Inferior parietal cortex (tissue), 1 donor: ENCODE data around the gene NAPA.
"Not testable (repeated sequence)": the region's sequence is repeated elsewhere in the genome, so short reads cannot be mapped to it uniquely, and the experiment has no call there.

Experiments
- DNase-seq: peaks from one replicate; pipeline ENCODE4 v3.0.0-alpha.2; 2016; ENCODE audit errors: extremely low spot score

The NAPA gene

GRCh38 chr19:47486220-47486619 is 28.6 kb downstream of the NAPA start:
- DNase-seq = not testable (repeated sequence)

GRCh38 chr19:47485210-47485609 is 29.7 kb downstream of the NAPA start:
- DNase-seq = no peak

DNA sequence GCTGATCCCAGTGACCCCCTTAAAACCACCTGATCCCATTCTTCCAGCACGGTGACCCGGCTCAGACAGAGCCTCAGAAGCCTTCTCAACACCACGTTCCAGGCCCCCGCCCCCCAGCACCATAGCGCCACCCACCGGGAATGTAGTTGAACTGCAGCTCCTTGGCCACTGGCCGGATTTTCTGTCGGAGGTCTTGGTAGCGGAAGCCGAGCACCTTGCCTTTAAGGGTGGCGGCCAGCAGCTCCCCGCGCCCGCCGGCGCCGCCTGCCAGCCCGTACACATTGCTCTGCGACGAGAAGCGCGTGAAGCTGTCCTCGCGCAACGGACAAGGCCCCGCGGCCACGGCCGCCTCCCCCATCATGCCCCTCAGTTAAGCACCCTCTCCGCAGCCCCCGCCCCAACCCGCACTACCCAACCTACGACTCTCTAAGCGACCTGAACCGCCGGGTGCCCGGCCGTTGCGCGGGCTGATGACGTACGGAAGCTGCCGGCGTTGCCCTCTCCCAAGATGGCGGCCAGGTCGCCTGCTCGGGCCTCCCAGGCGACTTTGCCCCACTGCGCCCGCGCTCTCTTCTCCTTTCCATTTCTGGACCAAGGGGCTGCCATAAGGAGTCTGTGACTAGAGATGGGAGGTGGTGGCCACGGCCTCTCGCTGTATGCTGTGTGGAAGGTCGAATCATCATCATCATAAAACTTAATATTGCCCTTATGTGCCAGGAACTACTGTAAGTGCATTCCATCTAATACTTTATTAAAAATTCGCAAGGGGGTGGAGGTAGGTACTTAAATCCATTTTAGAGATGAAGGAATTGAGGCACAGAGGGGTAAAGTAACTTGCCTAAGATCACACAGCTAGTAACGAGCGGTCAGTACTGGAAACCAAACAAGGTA is 30.8 kb downstream of the NAPA start, which contains the start of gene KPTN:
Gene KPTN (minus strand): TSS at position 420 of the 891 bp plus-strand sequence. CDS start 59 bp downstream, at position 361.
- peak; percentile 84 for DNase-seq

DNA sequence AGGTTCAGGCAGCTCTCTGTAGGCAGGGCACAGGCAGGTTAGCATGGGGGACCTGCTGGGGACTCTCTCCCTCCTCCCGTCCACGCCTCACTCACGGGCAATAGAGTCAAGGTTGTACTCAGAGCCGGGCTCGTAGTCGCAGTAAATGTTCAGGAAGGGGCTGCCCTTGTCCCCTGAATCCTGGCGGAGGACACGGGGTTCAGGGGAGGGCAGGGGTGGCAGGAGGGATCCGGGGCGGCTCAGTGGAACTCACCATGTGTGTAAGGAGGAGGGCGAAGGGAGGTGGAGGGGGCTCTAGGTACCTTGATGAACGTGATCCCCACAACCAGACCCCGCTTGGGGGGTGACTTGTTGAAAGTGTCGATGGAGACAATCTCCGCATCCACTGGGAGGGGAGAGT is 31.7 kb downstream of the NAPA start:
- DNase-seq = no peak

- no peak for DNase-seq
These were observed 33.3 kb downstream of the NAPA start for GRCh38 chr19:47481460-47482052.

DNA sequence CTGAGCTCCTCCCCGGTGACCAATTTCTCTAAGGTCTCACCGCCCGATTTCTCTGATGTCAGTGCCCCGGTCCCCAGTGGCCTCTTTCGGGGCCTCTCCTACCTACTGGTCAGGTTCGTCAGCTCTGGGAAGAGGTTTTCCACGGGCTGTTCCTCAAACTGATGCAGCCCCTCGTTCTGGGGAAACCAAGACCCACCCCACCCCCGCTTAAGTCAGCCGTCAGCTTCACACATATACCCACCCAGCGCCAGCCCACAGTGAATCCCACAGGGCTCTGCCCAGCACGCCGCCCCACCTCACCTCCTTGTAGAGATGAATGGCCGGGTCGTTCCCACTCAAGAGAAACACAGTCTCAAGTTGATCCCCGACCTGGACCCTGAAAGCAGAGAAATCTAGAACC is 34.2 kb downstream of the NAPA start:
- no peak for DNase-seq

- DNase-seq = no peak
These were observed 35.0 kb downstream of the NAPA start for GRCh38 chr19:47479701-47480503.

- no peak for DNase-seq
These were observed 38.4 kb downstream of the NAPA start for GRCh38 chr19:47476438-47476972.

DNA sequence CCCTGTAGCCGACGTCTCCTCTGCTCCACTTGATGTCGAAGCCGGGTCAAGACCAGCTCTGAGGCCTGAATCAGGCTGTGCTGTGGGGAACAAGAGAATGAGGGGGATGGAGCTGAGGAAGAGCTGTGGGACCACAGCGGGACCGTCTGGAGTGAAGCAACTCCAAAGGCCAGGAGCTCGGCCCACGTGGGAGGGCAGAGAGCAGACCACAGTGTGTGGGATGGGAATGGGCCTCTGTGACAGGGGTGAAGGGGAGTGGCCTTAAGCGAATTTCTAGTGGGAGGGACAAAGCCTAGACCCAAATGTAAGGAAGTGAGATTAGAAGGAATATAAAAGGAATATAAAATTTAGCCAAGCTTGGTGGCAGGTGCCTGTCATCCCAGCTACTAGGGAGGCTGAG is 39.4 kb downstream of the NAPA start:
- no peak for DNase-seq

DNA sequence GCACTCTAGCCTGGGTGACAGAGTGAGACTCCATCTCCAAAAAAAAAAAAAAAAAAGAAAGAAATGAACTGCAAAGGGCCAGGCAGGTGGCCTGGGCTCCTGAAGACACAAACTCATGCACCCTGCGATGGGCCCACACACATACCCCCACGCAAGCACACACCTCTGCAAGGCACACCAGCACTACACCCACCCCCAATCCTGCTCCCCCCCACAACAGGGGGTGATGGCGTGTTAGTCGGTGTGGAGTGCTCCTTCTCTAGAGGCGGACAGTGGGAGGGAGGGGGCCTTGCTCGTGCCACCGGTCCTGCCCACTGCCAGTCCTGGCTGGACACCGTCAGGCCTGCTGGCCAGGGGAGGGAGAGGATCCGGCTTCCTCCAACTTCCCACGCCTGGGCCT is 41.5 kb downstream of the NAPA start:
- no peak for DNase-seq

DNA sequence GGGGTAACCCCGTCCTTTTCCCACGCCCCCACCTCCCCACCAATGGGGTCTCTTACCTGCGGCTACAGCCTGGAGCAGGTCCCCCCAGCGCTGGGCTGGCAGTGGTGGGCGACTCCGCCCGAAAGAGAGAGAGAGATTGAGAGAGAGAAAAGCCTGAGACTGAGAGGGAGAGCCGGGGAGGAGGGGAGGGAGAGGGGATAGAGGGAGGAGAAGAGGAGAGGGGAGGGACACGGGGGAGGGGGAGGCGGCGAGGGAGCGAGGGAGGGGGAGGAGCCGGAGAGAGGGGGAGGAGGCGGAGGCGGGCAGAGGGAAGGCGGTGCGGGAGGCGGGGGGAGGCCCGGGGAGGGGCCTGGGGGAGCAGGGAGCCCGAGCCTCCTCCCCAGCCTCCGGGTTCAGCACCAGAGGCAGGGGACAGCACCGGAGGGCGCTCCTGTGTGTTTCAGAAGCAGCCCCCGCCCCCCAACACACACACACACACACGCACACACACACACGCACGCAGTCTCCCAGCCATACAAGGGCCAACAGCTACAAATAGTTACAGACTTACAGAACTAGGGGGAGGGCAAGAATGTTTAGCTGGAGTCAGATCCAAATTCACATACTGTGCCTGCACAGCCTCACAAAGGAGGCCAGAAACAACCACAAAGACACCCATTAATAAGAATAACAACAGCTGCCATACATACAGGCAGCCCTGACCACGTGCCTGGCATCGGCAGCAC is 43.0 kb downstream of the NAPA start, which contains the start of gene SLC8A2:
Gene SLC8A2 (minus strand): TSS at position 161 of the 725 bp plus-strand sequence. CDS start 5,490 bp downstream, outside the sequence.
- no peak for DNase-seq

DNA sequence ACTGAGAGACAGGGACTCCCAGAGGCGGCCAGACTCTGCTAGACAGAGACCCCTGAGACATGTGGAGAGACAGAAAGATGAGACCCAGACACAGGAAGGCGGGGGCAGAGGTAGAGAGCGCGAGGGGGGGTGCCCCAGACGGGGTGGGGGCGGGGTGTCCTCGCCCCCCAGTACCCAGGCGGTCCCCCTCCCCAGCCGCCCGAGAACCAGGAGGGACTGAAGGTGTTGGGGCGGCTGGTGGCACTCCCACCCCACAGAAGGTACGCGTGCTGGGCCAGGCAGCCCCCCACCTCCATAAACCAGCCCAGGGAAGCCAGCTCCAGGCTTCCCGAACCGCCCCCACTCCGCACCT is 43.5 kb downstream of the NAPA start:
- no peak for DNase-seq

DNA sequence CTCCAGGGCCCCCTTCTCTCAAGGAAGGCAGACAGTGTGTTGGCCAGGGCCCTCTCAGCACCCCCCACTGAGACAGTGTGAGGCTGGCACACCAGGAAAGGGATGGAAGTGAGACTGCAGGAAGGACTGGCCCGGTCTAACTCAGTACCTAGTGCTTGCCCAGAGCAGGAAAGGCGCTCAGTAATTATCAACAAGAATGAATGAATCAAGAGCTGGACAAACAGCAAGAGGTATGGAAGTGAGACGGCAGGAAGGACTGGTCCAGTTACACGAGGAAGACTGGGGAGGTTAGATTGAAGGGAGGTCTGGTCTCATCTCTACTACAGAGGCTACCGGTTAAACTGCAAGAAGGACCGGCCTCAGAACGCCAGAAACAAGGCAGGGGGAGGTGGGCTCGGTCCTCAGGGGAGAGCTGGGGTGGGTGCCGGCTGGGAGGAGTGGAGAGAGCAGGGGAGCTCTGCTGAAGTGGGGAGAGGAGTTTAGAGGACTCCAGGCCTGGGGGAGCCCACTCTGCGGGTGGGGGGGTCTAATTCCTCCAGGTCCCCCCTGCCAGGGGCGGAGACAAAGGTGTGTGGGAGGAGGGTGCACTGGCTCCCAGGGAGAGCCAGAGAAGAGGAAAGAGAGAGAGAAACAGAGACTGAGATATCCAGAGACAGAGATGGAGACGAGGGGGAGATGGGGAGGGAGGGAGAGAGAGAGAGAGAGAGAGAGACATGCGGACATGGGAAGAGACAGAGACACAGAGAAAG is 44.2 kb downstream of the NAPA start:
- DNase-seq = no peak

DNA sequence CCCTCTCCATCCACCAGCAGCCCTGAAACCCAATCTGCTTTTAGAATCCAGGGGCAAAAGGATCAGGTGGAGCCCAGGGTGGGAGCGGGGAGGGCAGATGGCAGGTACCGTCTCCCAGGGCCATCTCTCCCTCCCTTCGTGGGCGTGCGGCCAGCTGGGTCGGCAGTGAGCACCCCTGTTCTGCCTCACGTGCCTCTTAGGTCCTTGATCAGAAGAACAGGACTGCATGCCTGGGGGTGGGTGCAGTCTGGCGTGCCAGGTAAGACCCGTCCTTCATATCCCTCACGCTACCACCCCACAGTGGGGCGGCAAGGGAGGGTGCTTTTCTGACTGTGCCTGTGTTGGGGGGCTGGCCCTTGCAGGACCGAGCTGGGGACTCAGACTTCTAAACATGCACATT is 45.1 kb downstream of the NAPA start:
- DNase-seq = no peak

DNA sequence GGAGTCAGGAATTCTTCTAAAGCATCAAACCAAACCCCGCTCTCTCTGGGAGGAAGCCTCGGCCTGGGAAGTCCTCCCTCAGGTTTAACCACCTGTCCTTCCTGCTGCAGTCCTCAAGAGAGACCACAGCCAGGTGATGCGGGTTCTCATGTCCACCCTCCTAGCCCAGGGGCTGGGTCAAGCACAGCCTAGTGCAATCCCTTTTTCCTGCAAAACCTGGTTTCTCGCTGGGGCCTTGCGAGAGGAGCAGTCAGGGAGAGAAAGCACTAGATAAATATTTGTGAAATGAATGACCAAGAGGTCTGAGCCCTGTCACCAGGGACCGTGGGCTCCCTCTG is 45.5 kb downstream of the NAPA start:
- DNase-seq = no peak

GRCh38 chr19:47467914-47468313 is 46.9 kb downstream of the NAPA start:
- no peak for DNase-seq

DNA sequence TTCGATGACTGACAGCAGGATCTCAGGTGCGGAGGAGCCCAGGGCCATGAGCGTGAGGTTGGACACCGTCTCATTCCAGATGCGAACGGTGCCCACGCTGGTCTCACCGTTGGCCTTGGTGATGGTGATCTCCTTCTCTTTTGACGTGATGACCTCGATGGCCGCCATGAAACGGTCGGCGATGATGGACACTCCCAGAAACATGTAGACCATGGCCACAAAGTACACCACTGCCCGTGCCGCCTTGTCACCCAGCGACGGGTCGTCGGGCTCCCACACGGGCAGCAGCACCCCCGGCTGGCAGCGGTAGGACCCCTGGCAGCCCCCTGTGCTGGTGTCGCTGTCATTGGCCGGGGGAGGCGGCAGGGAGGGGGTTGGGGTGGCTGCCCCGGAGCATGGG is 48.9 kb downstream of the NAPA start:
- DNase-seq = no peak

- DNase-seq = no peak
These were observed 50.0 kb downstream of the NAPA start for GRCh38 chr19:47464675-47465419.

- no peak for DNase-seq
These were observed 53.0 kb downstream of the NAPA start for GRCh38 chr19:47461876-47462275.

GRCh38 chr19:47459477-47459876 is 55.4 kb downstream of the NAPA start:
- no peak for DNase-seq
